ENCODE data around the gene COL13A1.
A peak's percentile ranks its signal among the peaks of the same experiment; 100 is the strongest.

Gene COL13A1

DNA sequence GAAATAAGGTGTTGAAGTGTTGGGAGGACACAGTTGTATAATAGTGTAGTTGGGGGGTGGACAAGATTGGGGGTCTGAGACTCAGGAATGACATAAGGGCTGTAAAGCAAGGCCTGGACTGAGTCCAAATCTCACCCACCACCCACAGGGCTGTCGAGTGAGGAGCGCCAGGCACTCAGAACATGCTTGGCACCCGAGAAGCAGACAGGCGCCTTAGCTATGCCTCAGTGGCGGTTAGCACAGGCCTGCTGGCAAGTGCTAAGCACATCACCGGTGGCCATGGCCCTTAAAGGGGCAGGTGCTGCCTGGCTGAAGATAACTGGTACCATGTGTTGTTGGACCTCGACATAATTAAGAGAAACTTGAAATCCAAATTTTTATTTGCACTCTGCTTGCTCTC lies 90.7 kb downstream of the COL13A1 start:
- DNase-seq = no peak

DNA sequence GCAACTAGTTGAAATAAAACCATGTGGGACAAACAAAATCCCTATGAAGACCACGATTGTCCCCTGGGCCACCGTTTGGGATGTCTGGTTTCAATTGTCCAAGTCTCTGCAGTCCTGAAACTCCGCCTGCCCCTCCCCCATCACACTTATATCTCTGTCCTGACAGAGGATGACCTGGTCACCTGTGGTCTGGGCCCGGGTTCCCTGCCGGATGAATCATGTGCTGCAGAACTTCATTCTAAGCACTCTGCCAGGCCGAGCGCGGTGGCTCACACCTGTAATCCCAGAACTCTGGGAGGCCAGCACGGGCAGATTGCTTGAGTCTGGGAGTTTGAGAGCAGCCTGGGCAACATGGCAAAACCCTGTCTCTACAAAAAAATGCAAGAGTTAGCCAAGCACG lies 91.1 kb downstream of the COL13A1 start:
- no peak for DNase-seq

DNA sequence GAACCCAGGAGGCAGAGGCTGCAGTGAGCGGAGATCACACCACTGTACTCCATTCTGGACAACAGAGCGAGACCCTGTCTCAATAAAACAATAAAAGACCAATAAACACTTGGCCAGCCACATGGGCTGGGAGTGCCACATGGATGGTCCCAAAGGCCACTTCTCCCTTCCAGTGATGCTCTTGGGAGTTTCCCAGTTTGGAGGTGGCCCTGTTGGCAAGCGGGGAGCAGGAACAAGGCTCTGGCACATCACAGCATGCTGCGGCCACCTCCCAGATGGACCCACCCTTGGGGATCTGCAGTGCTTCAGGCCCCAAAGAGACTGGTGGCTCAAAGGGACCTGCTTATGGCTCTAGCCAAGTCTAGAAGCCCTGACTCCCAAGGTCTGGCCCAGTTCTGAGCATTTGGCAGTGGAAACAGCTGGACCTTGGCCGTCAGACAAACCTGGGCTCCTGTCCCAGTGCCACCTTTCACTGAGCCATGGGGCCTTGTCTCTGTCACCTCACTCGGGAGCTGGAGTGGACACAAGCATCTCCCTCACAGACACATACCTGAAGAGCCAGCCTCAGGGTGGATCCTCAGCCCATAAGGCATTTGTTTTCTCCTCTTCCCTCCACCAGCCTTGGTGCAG lies 91.7 kb downstream of the COL13A1 start:
- no peak for DNase-seq

DNA sequence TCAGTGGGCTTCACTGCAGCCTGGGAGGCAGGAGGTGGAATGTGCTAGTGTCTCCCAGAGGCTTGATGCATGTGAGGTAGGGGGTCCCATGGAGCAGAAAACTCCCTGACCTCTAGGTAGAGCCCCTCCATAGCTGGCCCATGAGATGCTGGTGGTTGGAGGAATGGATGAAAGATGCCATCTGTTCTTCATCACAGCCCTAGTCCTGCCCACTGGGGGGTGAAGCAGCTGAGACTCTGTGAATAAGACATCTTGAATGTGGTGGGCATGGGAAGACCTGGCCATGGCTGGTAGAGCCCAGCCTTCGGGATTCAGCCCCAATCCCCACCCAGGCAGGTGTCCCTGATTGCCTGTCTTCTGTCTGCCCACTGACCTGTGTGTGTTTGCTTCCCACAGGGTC lies 92.5 kb downstream of the COL13A1 start:
- no peak for DNase-seq

DNA sequence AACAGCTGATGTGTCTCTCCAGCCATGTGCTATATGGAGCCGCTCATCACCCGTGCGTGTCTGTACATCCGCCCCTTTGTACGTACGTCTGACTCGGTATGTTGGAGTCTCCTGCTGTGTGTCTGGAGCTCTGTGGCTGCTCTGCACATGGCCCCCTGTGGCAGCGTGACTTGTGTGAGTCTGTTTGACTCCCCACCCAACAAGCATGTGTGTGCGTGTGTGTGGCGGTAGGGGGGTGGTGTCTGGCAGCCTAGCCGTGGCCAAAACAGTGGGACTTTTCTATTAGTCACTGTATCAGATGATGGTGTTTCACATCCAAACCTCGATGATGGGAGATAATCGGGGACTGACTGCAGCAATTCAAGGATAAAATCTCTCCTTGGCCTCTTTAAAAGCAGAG lies 94.1 kb downstream of the COL13A1 start:
- DNase-seq = no peak

DNA sequence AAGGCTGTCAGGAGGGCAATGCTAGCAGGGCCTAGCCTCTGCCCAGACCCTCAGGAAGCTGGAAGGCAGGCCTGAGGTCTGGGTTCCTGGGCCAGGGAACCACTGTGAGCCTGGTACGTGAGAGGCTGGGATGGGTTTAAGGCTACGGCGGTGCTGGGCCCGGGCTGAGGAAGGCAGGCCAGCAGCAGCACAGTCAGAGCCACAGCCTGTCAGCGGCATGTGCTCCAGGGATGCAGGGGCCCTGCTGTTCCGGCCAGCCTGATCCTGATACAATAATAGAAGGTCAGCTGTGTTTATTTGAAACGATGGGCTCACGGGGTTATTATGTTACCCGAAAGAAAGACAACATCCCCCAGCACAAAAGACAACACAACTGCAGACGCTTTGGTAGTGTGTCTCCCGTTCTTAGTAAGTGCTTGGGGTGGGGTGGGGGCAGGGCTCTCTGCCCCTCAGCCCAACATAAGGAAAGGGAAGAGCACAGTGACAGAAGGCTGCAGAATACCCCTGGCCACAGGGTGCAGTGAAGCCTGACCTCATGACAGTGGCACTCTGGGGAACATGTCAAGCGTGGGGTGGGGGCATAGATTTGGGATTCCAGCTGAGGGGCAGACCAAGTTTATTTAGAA lies 95.0 kb downstream of the COL13A1 start:
- no peak for DNase-seq

DNA sequence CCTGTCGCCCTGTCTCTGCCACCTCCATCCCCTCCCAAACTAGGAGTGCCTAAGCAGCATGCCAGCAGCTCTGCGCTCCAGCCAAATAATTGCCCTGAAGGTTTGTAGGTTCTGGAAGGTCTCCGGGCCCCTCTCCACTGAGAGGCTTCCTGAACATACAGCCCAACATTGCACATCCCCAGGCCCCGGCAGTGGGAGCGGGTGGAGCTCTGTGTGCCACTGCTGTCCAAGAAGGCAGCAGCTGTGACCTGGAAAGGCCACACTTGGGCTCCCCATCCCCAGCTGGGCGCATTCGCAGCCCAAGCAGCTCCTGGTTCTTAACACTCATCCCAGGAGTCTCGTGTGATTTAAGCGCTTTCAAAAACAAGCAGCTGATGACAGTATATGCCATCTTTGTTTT lies 95.7 kb downstream of the COL13A1 start:
- DNase-seq = no peak

DNA sequence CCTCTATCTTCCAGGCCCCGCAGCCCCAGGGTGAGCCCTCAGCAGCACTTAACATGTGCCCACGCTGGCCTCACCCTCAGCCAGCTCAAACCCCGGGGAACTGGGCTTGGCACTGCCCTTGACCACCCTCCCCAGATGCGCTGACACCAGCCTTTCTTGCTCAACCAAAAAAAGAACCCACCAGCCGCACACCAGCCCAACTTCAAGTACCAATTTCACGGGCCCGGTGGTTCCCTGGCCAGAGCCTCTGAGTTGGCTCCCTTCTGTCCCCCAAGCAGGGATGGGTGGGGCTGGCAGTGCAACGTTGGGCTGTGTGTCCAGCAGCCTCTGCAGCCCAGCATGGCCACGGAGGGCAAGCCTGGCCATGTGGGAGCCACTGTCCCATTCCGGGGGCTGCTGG lies 96.3 kb downstream of the COL13A1 start:
- DNase-seq = no peak

DNA sequence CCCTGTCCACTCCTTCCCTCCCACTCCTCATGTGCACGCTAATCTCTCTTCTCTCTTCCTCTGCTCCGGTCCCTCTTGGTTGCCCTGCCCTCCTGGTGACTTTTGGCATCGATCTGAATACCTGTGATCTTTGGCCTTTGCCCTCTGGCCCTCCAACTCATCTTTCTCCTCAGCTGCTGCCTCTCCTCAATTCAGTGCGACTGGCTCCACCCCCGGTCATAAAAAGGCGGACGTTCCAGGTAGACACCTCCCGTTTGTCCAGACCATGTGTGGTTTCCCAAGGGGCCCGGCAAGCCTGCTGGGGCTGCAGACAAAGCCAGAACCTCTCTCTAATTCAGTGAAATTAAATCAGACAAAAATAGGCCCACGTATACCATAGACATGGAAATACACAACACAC lies 96.8 kb downstream of the COL13A1 start:
- no peak for DNase-seq

DNA sequence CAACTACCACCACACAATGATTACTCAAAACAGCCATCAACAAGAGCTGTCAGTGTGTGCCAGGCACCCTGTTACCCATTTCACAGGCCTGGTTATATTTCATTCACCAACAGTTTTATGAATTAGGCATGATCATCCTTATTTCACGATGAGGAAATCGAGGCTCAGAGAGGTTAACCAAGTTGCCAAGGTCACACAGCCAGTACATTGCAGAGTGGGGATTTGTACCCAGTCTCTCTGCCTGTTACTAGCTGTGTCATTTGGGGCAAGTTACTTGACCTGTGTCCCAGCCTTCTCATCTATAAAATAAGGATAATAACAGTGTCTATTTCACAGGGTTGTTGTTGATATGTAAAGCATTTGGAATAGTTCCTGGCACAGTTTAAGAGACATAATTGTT lies 97.2 kb downstream of the COL13A1 start:
- DNase-seq = no peak

DNA sequence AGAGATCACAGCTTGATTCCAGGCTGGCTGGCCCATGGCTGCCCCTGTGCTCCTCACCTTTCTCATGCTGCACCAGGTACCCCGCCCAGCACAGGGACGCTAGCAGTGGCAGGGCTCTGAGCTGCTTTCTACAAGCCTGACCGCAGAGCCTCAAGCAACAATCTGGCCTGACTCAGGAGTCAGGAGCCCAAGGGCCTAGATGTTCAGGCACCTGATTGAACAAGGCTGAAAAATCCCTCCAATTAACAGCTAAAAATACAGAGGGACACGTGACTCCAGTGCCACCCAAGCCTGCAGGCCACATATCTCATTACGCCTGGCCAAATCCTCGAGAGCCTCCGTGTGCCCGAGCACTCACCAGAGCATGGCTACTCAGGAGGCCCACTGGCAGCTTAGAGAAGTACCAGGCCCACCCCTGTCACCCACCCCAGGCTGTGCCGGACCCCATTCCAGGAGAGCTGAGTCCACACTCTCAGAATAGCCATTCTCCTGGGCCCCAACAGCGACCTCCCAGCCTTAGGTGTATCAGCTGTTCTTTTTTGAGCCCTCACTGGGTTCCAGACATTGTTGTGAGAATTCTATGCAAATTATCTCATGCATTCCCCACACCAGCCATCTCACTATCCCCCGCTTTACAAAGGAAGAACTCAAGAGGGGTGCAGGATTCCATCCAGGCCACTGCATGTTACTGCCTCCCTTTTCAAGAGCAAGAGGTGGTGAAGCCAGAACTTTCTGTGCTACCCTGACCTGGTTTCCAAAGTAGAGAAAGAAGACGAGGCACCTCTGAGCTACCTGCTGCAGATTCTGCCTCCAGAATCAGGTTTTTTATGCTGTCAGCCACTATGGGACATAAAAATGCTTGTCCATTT lies 98.3 kb downstream of the COL13A1 start:
- no peak for DNase-seq

DNA sequence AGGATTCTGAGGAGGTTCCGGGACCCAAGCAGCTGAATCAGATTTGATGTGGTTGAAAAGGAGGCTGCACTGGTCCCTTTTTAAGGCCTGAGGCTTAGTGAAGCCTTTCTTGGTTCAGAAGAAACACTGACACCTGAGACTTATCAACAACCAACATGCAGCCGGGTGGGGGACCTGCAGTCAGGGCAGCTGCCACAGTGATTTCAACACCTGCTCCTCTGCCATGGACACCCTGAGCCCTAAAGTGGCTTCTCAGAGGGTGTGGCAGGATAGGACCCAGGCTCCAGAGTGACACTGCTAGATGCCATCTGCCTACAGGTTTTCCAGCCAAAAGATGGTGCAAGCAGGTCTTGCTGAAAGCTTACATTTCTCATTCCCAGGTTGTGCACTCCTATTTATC lies 99.3 kb downstream of the COL13A1 start:
- no peak for DNase-seq

DNA sequence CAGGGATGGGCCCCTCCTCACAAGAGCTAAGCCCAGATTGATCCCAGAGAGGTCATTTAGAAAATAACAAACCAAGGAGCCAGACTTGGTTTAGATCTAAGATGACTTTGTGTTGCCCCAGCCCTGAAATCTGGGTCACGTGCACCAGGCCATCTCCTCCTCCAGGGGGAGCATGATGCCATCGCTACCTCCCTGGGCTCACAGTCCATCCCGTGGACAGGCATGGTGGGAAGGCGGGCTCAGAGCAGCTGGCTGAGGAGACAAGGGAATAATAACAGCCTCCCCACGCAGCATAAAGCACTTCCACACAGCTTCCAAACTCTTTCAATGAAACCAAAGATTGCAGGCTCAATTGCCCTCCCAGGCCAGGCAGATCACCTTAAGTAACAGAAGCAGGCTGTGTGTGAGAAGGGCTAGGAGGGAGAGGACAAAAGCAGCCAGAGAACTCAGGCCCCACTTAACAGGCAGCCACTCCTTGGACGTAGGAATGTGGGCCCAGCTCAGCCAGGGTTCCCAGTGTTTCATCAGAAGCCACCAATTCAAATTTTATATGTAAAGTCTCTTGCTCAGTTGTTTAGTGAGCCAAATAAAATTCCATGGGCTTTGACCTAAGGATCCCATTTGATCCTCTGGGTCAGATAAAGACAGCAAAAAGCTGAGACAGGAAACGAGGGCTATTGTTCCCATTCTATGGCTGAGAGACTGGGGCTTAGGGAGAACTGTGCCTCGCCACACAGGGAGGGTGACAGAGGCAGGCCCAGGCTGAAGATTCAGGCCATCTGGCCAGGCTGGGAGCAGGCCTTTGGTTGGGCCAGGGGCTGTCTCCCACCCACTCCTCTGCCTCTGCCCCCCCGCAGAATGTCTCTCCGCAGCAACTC lies 100.2 kb downstream of the COL13A1 start:
- peak; percentile 52 for DNase-seq

DNA sequence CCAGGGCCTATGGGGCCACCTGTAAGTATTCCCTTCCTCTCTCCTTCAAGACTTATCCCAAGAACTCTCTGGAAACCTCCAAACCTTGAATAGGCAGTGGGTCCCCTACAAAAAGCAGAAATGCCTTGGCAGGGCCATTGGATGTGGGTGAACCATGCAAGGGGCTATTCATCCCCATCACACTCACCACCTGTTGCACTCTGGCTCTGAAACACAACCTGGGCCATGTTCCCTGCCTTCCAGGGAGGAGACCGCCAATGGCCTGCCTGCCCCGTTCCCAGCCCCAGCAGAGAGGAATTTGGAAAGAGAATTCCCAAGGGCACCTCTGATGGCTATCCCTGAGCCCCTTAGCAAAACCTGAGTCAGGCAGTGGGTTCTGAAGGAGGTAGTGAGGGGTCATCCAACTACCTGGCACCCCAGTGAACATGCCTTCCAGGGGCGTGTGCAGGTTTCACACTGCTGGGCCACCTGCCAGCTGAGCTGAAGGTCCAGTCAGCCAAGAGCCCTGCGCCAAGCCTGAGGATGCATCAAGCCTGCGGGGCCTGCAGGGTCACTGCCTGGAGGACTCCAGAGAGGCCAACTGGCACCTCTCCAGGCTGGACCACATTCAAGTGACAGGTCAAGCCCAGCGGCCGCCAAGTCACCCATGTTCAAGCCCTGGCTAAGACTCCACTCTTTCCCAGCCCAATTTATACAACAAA lies 101.3 kb downstream of the COL13A1 start:
- no peak for DNase-seq

DNA sequence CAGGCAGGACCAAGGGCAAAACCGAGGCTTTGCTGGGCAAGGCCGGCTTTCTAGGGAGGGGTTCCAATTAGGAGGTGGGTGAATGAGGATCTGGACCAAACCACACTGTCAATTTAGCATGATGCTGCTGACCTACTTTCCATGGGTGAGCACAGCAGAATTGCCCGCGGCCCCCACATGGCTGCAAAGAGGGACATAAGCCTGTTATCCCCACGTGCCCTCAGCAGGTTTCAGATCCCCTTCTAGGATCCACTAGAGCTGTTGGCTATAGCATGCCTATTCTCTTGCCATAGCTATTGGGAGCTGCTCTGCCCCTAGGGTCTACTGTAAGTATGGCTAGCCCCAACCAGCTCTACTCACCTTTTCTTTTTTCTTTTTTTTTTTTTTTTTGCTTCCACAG lies 102.8 kb downstream of the COL13A1 start:
- DNase-seq = peak; percentile 5

DNA sequence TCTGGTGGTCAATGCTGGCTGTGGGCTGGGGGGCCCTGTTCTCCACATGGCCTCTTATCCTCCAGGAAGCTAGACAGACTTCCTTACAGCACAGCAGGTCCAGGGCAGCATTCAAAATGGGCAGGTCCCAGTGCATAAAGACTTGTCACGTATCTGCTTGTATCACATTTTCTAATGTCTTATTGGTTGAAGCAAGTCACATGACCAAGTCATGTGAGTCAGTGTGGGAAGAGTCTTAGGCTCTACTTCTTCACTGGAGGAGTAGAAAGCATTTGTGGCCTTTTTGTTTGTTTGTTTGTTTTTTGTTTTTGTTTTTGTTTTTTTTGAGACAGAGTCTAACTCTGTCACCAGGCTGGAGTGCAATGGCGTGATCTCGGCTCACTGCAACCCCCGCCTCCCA lies 104.7 kb downstream of the COL13A1 start:
- DNase-seq = no peak

DNA sequence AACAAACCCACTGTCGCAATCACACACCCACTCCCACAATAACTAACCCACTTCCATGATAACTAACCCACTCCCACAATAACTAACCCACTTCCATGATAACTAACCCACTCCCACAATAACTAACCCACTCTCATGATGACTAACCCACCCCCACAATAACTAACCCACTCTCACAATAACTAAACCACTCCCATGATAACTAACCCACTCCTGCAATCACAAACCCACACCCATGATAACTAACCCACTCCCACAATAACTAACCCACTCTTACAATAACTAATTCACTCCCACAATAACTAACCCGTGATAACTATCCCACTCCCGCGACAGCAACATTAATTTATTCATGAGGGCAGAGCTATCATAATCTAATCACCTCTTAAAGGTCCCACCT lies 105.8 kb downstream of the COL13A1 start:
- no peak for DNase-seq

DNA sequence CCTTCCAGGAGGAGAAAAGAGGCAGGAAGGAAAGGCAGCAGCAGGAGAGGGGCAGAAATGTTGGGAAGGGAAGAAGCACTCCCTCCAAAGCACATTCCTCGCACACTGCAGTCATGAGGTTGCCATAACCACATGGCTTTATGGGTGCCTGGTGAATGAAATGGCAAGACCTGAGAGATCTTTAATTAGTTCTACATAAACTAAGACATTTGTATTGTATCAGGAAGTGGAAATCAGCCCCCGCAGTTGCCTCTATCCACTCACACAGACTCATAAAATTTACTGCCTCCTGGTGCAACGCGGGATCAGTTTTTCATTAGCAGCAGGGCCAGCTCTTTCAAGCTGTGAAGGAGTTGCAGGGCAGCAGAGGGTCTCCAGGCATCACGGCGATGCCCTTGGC lies 106.4 kb downstream of the COL13A1 start:
- DNase-seq = no peak

DNA sequence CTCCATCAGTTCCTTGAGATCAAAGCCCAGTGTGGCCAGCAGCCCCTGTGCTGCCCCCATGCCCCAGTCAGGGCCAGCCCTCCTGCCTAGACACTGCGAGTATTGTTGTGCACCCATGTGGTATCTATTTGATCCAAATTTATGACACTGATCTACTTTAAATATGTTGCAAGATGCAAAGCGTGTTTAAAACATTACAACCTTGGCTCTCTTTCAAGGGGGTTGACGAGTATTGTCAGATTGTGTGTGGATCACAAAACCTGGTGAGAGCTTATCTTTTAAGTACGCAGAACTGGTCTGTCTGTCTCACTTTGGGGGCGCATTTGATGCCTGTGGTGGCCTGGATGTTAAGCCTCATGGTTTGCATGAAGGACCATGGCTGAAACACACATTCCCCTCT lies 108.9 kb downstream of the COL13A1 start:
- DNase-seq = no peak

DNA sequence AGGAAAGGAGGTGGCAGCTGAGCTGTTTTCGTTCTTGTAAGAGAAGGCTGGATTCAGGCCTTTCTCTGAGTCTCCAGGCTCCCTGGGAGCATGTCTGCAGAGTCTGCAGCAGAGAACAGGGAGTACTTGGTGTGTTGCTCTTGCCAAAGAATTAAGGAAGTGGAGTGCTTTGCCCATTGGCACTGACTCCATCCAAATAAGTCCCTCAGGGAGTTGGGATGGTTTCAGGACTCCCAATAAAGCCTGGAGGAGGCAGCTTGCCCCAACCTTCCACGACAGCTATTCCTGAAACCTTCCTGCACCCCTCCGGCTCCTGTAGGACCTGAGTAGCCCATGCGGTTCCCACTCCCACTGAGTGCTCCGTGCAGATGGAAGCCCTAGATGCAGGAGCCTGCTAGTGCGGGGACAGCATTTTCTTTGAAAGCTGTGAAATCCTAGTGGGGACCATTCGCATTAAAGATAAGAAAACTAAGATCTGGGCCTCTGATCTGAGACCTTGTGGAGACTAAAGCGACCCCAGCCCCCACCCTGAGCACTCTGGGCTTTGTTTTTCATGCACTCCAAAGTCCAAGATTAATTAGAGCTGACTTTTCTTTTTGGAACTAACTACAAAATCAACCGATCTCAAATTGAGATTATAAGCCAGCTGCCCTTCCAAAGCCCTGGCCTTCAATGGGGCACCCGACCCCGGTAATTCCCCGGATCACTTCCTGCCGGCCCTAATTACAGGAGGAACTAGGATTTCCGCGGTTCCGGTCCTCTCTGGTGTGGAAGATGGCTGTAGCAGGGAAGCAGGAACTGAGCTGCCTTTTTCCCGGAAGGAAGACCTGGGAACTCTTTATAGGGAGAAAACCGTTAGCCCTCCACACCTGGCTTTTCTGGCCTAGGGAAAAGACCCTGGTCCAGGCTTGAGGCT lies 110.2 kb downstream of the COL13A1 start:
- no peak for DNase-seq

DNA sequence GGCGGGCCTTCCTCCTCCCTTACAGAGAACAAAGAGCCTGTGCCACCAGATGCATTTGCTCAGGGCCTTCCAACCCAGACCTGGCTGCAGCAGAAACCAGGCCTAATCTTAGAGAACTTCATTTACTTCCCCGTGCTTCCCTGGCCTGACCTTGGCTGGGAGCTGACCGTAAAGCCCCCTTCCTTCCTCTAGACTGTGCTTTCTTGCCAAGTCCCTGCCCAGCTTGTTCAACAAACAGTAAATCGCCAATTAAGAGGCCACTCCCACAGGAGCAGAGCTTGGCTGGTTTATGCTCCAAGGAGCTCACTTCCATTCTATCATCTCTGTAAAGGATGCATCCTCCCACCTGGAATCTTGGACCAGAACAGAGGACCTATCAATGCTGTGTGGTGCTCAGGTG lies 110.9 kb downstream of the COL13A1 start:
- DNase-seq = no peak

Data from suppressor macrophage treated with lipopolysaccharide for 4 hours (primary cell).